ENCODE results near the gene GLRX3.
"Not testable (repeated sequence)": the region's sequence is repeated elsewhere in the genome, so short reads cannot be mapped to it uniquely, and the experiment has no call there.

The GLRX3 gene

GRCh38 chr10:130189608-130190054 lies 53.4 kb downstream of the GLRX3 start:
- DNase-seq (ENCODE audit: low read depth, low spot score) = no peak

- peak; percentile 96 for DNase-seq (ENCODE audit: low read depth, low spot score)
Observed at GRCh38 chr10:130190055-130190736, 54.0 kb downstream of the GLRX3 start.

- DNase-seq (ENCODE audit: low read depth, low spot score) = peak; percentile 24
Observed at GRCh38 chr10:130190737-130191115, 54.5 kb downstream of the GLRX3 start.

GRCh38 chr10:130191380-130191779 lies 55.2 kb downstream of the GLRX3 start:
- DNase-seq (ENCODE audit: low read depth, low spot score) = no peak

- no peak for DNase-seq (ENCODE audit: low read depth, low spot score)
Observed at GRCh38 chr10:130192276-130192848, 56.2 kb downstream of the GLRX3 start.

GRCh38 chr10:130193033-130193432 lies 56.8 kb downstream of the GLRX3 start:
- no peak for DNase-seq (ENCODE audit: low read depth, low spot score)

GRCh38 chr10:130193493-130194193 lies 57.5 kb downstream of the GLRX3 start:
- peak; percentile 13 for DNase-seq (ENCODE audit: low read depth, low spot score)

GRCh38 chr10:130194194-130194990 lies 58.2 kb downstream of the GLRX3 start:
- DNase-seq (ENCODE audit: low read depth, low spot score) = peak; percentile 20

GRCh38 chr10:130194991-130195645 lies 58.9 kb downstream of the GLRX3 start:
- no peak for DNase-seq (ENCODE audit: low read depth, low spot score)

- no peak for DNase-seq (ENCODE audit: low read depth, low spot score)
Observed at GRCh38 chr10:130195746-130196294, 59.6 kb downstream of the GLRX3 start.

- DNase-seq (ENCODE audit: low read depth, low spot score) = no peak
Observed at GRCh38 chr10:130196511-130197487, 60.6 kb downstream of the GLRX3 start.

- DNase-seq (ENCODE audit: low read depth, low spot score) = no peak
Observed at GRCh38 chr10:130198651-130199050, 62.5 kb downstream of the GLRX3 start.

- no peak for DNase-seq (ENCODE audit: low read depth, low spot score)
Observed at GRCh38 chr10:130200179-130201042, 64.2 kb downstream of the GLRX3 start.

- no peak for DNase-seq (ENCODE audit: low read depth, low spot score)
Observed at GRCh38 chr10:130201043-130201380, 64.8 kb downstream of the GLRX3 start.

GRCh38 chr10:130202150-130202549 lies 66.0 kb downstream of the GLRX3 start:
- DNase-seq (ENCODE audit: low read depth, low spot score) = not testable (repeated sequence)

- DNase-seq (ENCODE audit: low read depth, low spot score) = no peak
Observed at GRCh38 chr10:130202984-130203621, 66.9 kb downstream of the GLRX3 start.

GRCh38 chr10:130203626-130204025 lies 67.4 kb downstream of the GLRX3 start:
- DNase-seq (ENCODE audit: low read depth, low spot score) = no peak

GRCh38 chr10:130206216-130206737 lies 70.1 kb downstream of the GLRX3 start:
- no peak for DNase-seq (ENCODE audit: low read depth, low spot score)
